Small intestine (tissue), 7 donors: ENCODE measurements around the gene SLCO3A1. TPM values are rescaled to one million over a fixed set of nuclear protein-coding genes. Genes with fewer than 3 reads are reported as not detected.

Experiments
- DNase-seq, 2 donors: peaks; one replicate each; pipeline versions ENCODE4 v3.0.0 to v3.0.0-alpha.2; 2013
- FAIRE-seq: peaks from 2 replicates; lab custom pipeline; 2012; peaks lifted over from hg19 to GRCh38; lab: Jason Lieb, UNC
- H3K27ac ChIP-seq, 3 donors: one replicate each; pipeline ENCODE4 v1.5.1; 2013; ENCODE audit warnings: low read length in 2 of 3, mild to moderate bottlenecking in 2 of 3, control low read depth in 1 of 3, inconsistent platforms in 1 of 3, low read depth in 1 of 3, moderate library complexity in 1 of 3
- H3K27me3 ChIP-seq, 3 donors: one replicate each; pipeline ENCODE4 v1.6.1; 2013; ENCODE audit warnings: low read length in 3 of 3, inconsistent platforms in 1 of 3; ENCODE audit not compliant: control insufficient read depth in 3 of 3, insufficient read depth in 3 of 3
- H3K36me3 ChIP-seq, 3 donors: one replicate each; pipeline ENCODE4 v1.6.1; 2013; ENCODE audit warnings: low read length in 3 of 3, inconsistent platforms in 1 of 3, low read depth in 1 of 3, mild to moderate bottlenecking in 1 of 3, moderate library complexity in 1 of 3; ENCODE audit not compliant: control insufficient read depth in 3 of 3, insufficient read depth in 2 of 3
- H3K4me1 ChIP-seq, 3 donors: one replicate each; pipeline ENCODE4 v1.6.1; 2013; ENCODE audit warnings: low read length in 2 of 3, inconsistent platforms in 1 of 3, low read depth in 1 of 3, mild to moderate bottlenecking in 1 of 3, moderate library complexity in 1 of 3; ENCODE audit not compliant: control insufficient read depth in 3 of 3, insufficient read depth in 2 of 3
- H3K4me3 ChIP-seq, 3 donors: one replicate each; pipeline ENCODE4 v1.5.1; 2013; ENCODE audit warnings: low read length in 3 of 3, control low read depth in 1 of 3, inconsistent platforms in 1 of 3, low read depth in 1 of 3, mild to moderate bottlenecking in 1 of 3, moderate library complexity in 1 of 3
- H3K9me3 ChIP-seq, 2 donors: one replicate each; pipeline ENCODE4 v1.6.1; 2013; ENCODE audit warnings: low read depth in 1 of 2, low read length in 1 of 2; ENCODE audit not compliant: control insufficient read depth in 2 of 2, insufficient read depth in 1 of 2
- whole genome bisulfite sequencing, 3 donors: extraction: QIAGEN DNeasy Blood & Tissue Kit; methylation state at CpG; one replicate each; pipeline ENCODE4 v1.1.7; 2013; 5-methylcytosine and 5-hydroxymethylcytosine counted together
- polyA plus RNA-seq, 4 donors: library from polyadenylated mRNA; stranded (reverse) in 3 of 4; unstranded in 1 of 4; fragments of 200-250 nt in 3 of 4; fragments of 120-200 nt in 1 of 4; gene quantifications; one replicate each; pipeline versions ENCODE4 v1.2.1 to v1.2.3, GENCODE V29; 2013
- donor health status: healthy with polysubstance abuse.
- donor health status: control.
- donor health status: control.
- donor health status: Bipolar disorder and iron deficiency.
- donor health status: healthy.

Gene SLCO3A1
- polyA plus RNA-seq, 4 donors, result 0.89 to 4.4 (median 2.6) TPM

DNA sequence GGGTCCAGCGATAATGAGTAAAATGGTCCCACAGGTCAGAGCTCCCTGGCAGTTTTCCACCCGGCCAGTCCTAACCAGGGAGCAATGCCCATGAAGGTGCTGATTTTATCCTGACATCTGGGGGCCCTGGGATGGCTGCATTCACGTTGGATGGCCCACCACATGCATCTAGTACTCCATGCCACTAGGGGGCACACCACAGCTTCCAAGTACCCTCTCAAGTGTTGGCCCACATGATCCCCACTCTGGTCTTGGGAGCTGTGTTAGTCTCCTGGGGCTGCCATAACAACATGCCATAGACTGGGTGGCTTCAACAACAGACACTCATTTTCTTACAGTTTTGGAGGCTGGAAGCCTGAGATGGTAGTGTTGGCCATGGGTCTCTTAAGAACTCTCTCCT is 225.5 kb downstream of the SLCO3A1 start:
- WGBS, 3 donors, result 77 to 82% (median 79%) methylated on average over 3 of the region's 3 CpGs

DNA sequence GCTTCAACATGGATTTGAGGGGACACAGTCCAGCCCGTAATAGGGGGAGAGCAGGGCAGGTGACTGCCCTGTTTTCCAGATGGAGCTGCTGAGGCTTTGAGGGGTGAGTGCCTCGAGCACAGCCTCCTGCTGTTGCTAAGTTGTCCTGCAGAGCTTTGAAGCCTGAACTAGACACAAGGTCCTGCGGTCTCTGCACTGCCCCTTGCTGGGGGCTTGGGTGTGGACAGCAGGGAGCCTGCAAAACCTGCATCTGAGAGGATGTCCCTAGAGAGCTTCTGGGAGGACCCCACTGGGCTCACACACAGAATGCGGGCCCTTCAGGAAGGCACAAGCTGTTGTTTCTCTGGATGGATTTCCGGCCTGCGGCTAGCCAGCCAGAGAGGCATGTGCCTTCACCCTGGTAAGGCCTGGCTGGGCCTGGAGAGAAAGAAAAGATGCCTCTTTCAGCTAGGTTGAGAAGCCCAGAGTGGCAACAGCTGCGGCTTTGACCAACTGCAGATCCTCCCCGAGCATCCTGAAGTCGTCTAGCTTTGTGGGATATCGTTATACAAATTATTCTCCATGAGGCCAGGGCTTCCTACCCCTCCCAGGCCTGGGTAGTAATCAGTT is 226.2 kb downstream of the SLCO3A1 start:
- WGBS, 3 donors, result 91 to 93% (median 92%) methylated on average over 10 of the region's 10 CpGs
- Histone ChIP-seq H3K27ac (no peak overlapping the region), H3K36me3 (no peaks in the 10 kb centered on the region), H3K4me3 (no peak overlapping the region), H3K27me3 (no peaks in the 10 kb centered on the region), H3K4me1 (no peaks in the 10 kb centered on the region), H3K9me3 (no peaks in the 10 kb centered on the region)
- DNase-seq, result no peak
- no peak for FAIRE-seq

More for the DNA sequence above, 225.5 kb downstream of the SLCO3A1 start:
- Histone ChIP-seq H3K36me3 (no peaks in the 10 kb centered on the region), H3K4me3 (no peak overlapping the region), H3K27ac (no peak overlapping the region), H3K4me1 (no peaks in the 10 kb centered on the region), H3K27me3 (no peaks in the 10 kb centered on the region), H3K9me3 (no peaks in the 10 kb centered on the region)
- no peak for FAIRE-seq
- no peak for DNase-seq

DNA sequence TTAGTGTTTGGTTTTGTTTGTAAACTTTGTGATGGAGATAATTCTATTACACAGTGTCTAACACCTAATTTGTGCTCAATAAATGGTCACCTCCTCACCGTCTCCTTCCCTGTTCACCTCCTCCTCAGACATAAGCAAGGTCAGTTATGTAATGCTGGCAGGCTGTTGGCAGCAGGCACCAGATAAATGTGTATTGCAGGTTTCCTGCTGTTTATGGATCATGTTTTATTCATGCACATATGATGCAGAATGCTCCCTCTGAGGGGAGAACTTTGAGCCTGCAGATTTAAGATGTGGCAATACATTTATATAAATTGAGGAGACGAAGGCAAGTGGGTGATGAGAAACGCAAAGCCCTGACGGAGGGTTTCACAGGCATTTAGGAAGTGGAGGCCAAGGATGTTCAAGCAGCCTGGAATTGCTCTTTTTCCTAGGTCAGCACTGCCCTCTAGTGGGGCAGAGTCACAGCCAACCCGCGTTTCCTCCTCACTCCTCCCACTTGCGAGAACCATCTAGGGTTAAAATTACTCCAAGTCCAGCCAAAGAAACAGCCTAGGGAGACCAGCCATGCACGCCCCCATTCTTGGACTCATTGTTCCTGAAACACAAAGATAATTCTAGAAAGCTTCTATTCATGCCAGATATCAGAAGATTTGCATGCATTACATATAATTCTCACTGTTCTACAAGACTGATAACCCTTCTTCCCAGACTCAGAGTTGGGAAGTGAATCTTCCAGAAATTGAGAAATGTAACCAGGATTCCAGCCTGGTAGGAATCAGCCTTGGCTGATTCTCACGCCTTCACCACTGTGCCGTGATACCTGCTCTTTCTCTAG is 228.7 kb downstream of the SLCO3A1 start:
- Histone ChIP-seq H3K27me3 (no peaks in the 10 kb centered on the region), H3K9me3 (no peaks in the 10 kb centered on the region), H3K4me1 (no peaks in the 10 kb centered on the region), H3K27ac (no peak overlapping the region), H3K4me3 (no peak overlapping the region), H3K36me3 (no peaks in the 10 kb centered on the region)
- DNase-seq, result peak; percentile 47 to 73
- FAIRE-seq, result no peak
- 14 to 23% (median 17%) methylated on average over 10 of the region's 10 CpGs for WGBS, 3 donors

DNA sequence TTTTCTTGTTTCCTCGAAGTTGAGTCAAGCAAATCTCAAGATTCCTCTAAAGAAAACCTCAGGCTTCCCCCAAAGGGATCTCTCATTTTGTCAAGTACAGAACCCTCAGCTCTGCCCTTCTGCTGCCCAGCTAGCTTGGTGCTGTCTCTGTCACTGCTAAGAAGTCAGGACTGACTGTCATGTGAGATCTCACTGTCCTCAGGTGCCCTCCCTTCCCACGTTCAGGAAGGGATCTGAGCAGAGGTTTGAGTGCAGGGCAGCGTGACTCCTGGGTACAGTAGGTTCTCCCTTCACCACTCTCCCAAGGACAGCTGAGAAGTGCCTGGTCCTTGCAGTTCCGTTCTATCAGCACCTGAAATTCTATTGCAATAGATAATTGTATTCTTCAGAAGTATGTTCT is 229.7 kb downstream of the SLCO3A1 start:
- H3K4me1 ChIP-seq, result no peaks in the 10 kb centered on the region
- no peak for FAIRE-seq
- 51 to 75% (median 65%) methylated on average over 4 of the region's 4 CpGs for whole genome bisulfite sequencing, 3 donors
- no peaks in the 10 kb centered on the region for H3K36me3 ChIP-seq
- no peak for DNase-seq
- H3K4me3 ChIP-seq, result no peak overlapping the region
- no peaks in the 10 kb centered on the region for H3K9me3 ChIP-seq
- no peaks in the 10 kb centered on the region for H3K27me3 ChIP-seq
- H3K27ac ChIP-seq, result no peak overlapping the region

DNA sequence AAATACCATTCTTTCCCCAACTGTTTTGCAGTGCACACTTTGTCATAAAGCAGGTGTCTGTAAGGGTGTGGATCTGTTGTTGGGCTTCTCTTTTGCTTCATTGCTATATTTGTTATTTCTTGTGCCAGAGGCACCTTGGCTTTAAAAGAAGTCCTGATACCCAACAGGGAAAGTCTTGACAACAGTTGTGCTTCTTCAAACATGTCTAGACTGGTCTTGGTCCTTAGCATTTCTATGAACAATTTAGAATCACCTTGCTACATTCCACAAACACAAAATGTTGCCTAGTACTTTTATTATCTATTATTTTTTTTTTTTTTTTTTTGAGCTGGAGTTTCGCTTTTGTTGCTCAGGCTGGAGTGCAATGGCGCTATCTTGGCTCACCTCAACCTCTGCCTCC is 233.7 kb downstream of the SLCO3A1 start:
- DNase-seq (no peak), FAIRE-seq (no peak)
- Histone ChIP-seq H3K27ac (no peak overlapping the region), H3K36me3 (no peaks in the 10 kb centered on the region), H3K4me3 (no peak overlapping the region), H3K4me1 (no peaks in the 10 kb centered on the region), H3K9me3 (no peaks in the 10 kb centered on the region), H3K27me3 (no peaks in the 10 kb centered on the region)
- WGBS, 3 donors, result 80 to 93% (median 92%) methylated on average over 2 of the region's 2 CpGs

DNA sequence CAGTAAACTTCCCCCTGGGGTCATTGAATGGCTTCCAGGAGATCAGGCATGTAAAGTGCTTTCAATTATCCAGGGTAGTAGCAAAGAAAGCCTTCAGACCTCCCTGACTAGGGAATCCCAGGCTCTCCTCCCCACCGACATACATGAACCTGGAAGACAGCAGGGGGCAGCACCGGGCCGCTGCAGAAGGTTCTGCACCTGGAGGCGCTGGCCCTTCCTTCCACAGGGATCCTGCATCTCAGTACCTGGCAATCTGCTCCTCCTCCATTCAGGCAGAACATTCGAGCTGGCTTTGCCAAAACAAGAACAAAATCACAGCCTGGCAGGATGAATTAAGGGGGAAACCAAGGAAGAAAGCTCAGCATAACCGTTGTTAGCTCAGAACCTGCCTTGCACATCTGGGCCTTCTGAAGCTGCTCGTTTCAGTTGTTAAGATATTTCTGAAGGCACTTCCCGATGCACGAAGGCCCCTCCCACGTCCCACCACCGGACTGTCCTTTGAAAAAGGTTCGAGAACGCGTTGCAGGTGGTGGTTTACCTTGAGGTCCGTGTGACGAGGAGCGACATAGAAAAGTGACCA is 237.7 kb downstream of the SLCO3A1 start:
- Histone ChIP-seq H3K27ac (no peak overlapping the region), H3K27me3 (no peaks in the 10 kb centered on the region), H3K9me3 (no peaks in the 10 kb centered on the region), H3K4me3 (no peak overlapping the region), H3K4me1 (no peaks in the 10 kb centered on the region), H3K36me3 (no peaks in the 10 kb centered on the region)
- FAIRE-seq (no peak), DNase-seq (peak; percentile 52 to 68)
- WGBS, 3 donors, result 54 to 69% (median 69%) methylated on average over 17 of the region's 17 CpGs

DNA sequence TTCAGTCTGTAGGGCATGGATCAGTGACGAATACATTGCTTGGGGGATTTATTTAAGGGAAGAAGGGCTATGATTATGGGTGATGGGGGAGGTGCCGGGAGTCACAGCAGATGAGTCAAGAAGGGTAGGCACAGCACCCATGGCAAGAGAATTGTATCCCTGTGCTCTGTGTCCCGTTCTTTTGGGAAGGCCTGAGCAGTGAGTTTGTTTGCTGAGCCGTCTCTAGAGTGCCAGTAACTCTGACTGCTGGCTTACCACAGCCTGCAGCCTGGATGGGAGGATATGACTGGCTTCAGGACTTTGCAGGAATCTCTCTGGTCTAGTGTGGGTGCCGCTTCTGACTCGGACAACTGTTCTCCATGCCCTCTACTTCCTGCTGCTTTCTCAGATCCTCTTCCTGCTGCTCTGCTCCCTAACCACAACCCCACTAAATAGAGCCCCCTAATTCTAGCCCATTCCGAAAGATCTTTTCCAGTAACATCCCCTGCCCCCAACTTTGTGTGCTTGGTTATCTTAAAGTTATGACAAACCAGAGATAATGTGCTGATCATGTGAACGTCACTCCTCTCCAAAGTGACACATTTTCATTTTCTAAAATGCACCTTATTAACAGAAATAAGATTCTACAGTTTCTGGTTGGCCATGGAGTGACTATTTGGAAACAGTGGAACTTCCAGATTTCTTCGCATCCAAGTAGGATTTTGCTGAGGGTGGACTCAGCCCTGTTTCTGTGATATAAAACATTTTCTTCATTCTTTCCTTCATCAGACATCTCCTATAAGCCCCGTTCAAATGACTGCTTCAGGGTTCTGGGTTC is 239.0 kb downstream of the SLCO3A1 start:
- H3K27ac ChIP-seq, result no peak overlapping the region
- no peak for DNase-seq
- no peaks in the 10 kb centered on the region for H3K27me3 ChIP-seq
- FAIRE-seq, result no peak
- H3K4me3 ChIP-seq, result no peak overlapping the region
- 78 to 83% (median 82%) methylated on average over 10 of the region's 10 CpGs for WGBS, 3 donors
- H3K36me3 ChIP-seq, result no peaks in the 10 kb centered on the region
- no peaks in the 10 kb centered on the region for H3K4me1 ChIP-seq
- no peaks in the 10 kb centered on the region for H3K9me3 ChIP-seq

DNA sequence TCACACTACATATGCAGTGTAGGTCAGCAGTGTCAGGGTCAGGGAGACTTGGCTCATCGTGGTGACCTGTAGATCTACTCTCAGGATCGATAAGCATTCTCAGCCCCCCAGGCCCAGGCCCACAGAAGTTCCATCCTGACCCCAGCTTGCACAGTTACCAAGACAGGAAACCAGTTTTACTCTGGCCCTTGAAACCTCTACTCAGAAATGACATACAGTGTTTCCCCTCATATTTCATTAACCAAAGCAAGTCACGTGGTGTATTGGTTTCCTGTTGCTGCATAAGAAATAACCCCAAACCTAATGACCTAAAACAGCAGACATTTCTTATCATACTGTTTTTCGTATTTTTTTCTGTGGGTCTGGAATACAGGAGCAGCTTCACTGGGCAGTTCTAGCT is 242.2 kb downstream of the SLCO3A1 start:
- Histone ChIP-seq H3K9me3 (no peaks in the 10 kb centered on the region), H3K4me1 (no peaks in the 10 kb centered on the region), H3K36me3 (no peaks in the 10 kb centered on the region), H3K27me3 (no peaks in the 10 kb centered on the region), H3K4me3 (no peak overlapping the region), H3K27ac (peak overlapping the region in 2 of 3 donors; percentile 43 to 85)
- FAIRE-seq, result no peak
- peak in 1 of 2 donors; percentile 58 for DNase-seq
- 58 to 73% (median 59%) methylated on average over 4 of the region's 4 CpGs for WGBS, 3 donors
